ENCODE results near the gene LRIT2. TPM values are rescaled to one million over a fixed set of nuclear protein-coding genes. Genes with fewer than 3 reads are reported as not detected.

LRIT2 gene
- total RNA-seq, 2 experiments from 2014 or later = not detected

- Mint-ChIP-seq H3K4me1 (peaks cover 4% of the 10 kb centered on the region), H3K4me3 (no peak overlapping the region), H3K36me3 (no peaks in the 10 kb centered on the region), H3K27ac (no peak overlapping the region), H3K9me3 (ENCODE audit: low read depth) (no peaks in the 10 kb centered on the region), H3K27me3 (peaks cover 16% of the 10 kb centered on the region)
- DNase-seq (peak; percentile 25), ATAC-seq (no peak)
- CTCF ChIA-PET = interaction anchor here (1.0 to 1.9 kb wide), 8 partner anchors 11 to 285 kb away, joined by 3 to 9 read pairs (median 4); no protein-coding TSS in a partner anchor
Measured at GRCh38 chr10:84257343-84258020, 32.1 kb upstream of the LRIT2 start.

- ATAC-seq = peak; percentile 45
- no peak overlapping the region for H3K4me3 Mint-ChIP-seq
- no peak overlapping the region for H3K27ac Mint-ChIP-seq
- H3K4me1 Mint-ChIP-seq = peaks cover 4% of the 10 kb centered on the region
- no peaks in the 10 kb centered on the region for H3K9me3 Mint-ChIP-seq (ENCODE audit: low read depth)
- H3K36me3 Mint-ChIP-seq = no peaks in the 10 kb centered on the region
- CTCF ChIA-PET = interaction anchor here (0.6 to 1.9 kb wide), 10 partner anchors 10 to 286 kb away, joined by 3 to 9 read pairs (median 3); no protein-coding TSS in a partner anchor
- peaks cover 18% of the 10 kb centered on the region for H3K27me3 Mint-ChIP-seq
- peak; percentile 58 for DNase-seq
Measured at GRCh38 chr10:84256510-84257342, 31.4 kb upstream of the LRIT2 start.

GRCh38 chr10:84254552-84255478 lies 29.5 kb upstream of the LRIT2 start:
- CTCF ChIA-PET = interaction anchor here (0.9 to 1.3 kb wide), 3 partner anchors 9 to 283 kb away, joined by 3 to 5 read pairs (median 4); no protein-coding TSS in a partner anchor
- no peak for DNase-seq
- Mint-ChIP-seq H3K4me3 (no peak overlapping the region), H3K9me3 (ENCODE audit: low read depth) (no peaks in the 10 kb centered on the region), H3K27me3 (peaks cover 12% of the 10 kb centered on the region), H3K4me1 (peaks cover 4% of the 10 kb centered on the region), H3K27ac (no peak overlapping the region), H3K36me3 (no peaks in the 10 kb centered on the region)
- no peak for ATAC-seq

- Mint-ChIP-seq H3K9me3 (ENCODE audit: low read depth) (no peaks in the 10 kb centered on the region), H3K27ac (no peak overlapping the region), H3K36me3 (no peaks in the 10 kb centered on the region), H3K4me1 (no peaks in the 10 kb centered on the region), H3K4me3 (no peak overlapping the region), H3K27me3 (peaks cover 6% of the 10 kb centered on the region)
- no peak for ATAC-seq
- no peak for DNase-seq
- CTCF ChIA-PET = interaction anchor here (1.1 kb wide), 1 partner anchor 288 kb away, joined by 3 read pairs; no protein-coding TSS in a partner anchor
Measured at GRCh38 chr10:84248794-84249193, 23.4 kb upstream of the LRIT2 start.

- CTCF ChIA-PET = interaction anchor here (0.6 to 1.2 kb wide), 2 partner anchors 9 to 288 kb away, joined by 3 read pairs; no protein-coding TSS in a partner anchor
- no peaks in the 10 kb centered on the region for H3K9me3 Mint-ChIP-seq (ENCODE audit: low read depth)
- H3K27me3 Mint-ChIP-seq = peaks cover 6% of the 10 kb centered on the region
- no peaks in the 10 kb centered on the region for H3K36me3 Mint-ChIP-seq
- H3K27ac Mint-ChIP-seq = no peak overlapping the region
- no peak for ATAC-seq
- H3K4me1 Mint-ChIP-seq = no peaks in the 10 kb centered on the region
- no peak overlapping the region for H3K4me3 Mint-ChIP-seq
- DNase-seq = no peak
Measured at GRCh38 chr10:84247496-84247895, 22.2 kb upstream of the LRIT2 start.

GRCh38 chr10:84244651-84245270 lies 19.4 kb upstream of the LRIT2 start, which contains the start of gene RGR:
Gene RGR, plus strand, starts transcription at chr10:84245053. Its CDS starts 38 bp downstream, at chr10:84245091.
- CTCF ChIA-PET = interaction anchor here (1.1 kb wide), 1 partner anchor 10 kb away, joined by 3 read pairs; no protein-coding TSS in a partner anchor

GRCh38 chr10:84243759-84244158 lies 18.4 kb upstream of the LRIT2 start:
- Mint-ChIP-seq H3K9me3 (ENCODE audit: low read depth) (no peaks in the 10 kb centered on the region), H3K36me3 (no peaks in the 10 kb centered on the region), H3K4me1 (no peaks in the 10 kb centered on the region), H3K4me3 (no peak overlapping the region), H3K27ac (no peak overlapping the region), H3K27me3 (peaks cover 7% of the 10 kb centered on the region)
- DNase-seq (no peak), ATAC-seq (no peak)
- CTCF ChIA-PET = no interaction called here

More at GRCh38 chr10:84244651-84245270, 19.4 kb upstream of the LRIT2 start, which contains the start of gene RGR:
- Mint-ChIP-seq H3K4me1 (no peaks in the 10 kb centered on the region), H3K27me3 (peaks cover 3% of the 10 kb centered on the region), H3K36me3 (no peaks in the 10 kb centered on the region), H3K27ac (no peak within 1 kb of the TSS), H3K9me3 (ENCODE audit: low read depth) (no peaks in the 10 kb centered on the region), H3K4me3 (no peak within 1 kb of the TSS)
- no peak for ATAC-seq
- no peak for DNase-seq

- Mint-ChIP-seq H3K4me3 (no peak within 1 kb of the TSS), H3K27me3 (peaks cover 19% of the 10 kb centered on the region), H3K36me3 (no peaks in the 10 kb centered on the region), H3K9me3 (ENCODE audit: low read depth) (no peaks in the 10 kb centered on the region), H3K4me1 (no peaks in the 10 kb centered on the region), H3K27ac (no peak within 1 kb of the TSS)
- CTCF ChIA-PET = no interaction called here
- ATAC-seq = no peak
- DNase-seq = no peak
Measured at GRCh38 chr10:84241185-84241790, 15.9 kb upstream of the LRIT2 start, which contains the start of gene LRIT1. Gene LRIT1, minus strand, starts transcription at chr10:84241546. Its CDS starts 107 bp downstream, at chr10:84241439.

- CTCF ChIA-PET = interaction anchor here (1.1 to 1.5 kb wide), 2 partner anchors 23 to 298 kb away, joined by 3 read pairs; no protein-coding TSS in a partner anchor
- Mint-ChIP-seq H3K27me3 (peaks cover 16% of the 10 kb centered on the region), H3K9me3 (ENCODE audit: low read depth) (no peaks in the 10 kb centered on the region), H3K4me3 (no peak overlapping the region), H3K36me3 (no peaks in the 10 kb centered on the region), H3K27ac (no peak overlapping the region), H3K4me1 (no peaks in the 10 kb centered on the region)
- ATAC-seq (no peak), DNase-seq (no peak)
Measured at GRCh38 chr10:84238909-84239308, 13.6 kb upstream of the LRIT2 start.

GRCh38 chr10:84237199-84238051 lies 12.1 kb upstream of the LRIT2 start:
- Mint-ChIP-seq H3K9me3 (ENCODE audit: low read depth) (no peaks in the 10 kb centered on the region), H3K27ac (no peak overlapping the region), H3K4me3 (no peak overlapping the region), H3K27me3 (peaks cover 16% of the 10 kb centered on the region), H3K4me1 (no peaks in the 10 kb centered on the region), H3K36me3 (no peaks in the 10 kb centered on the region)
- no peak for ATAC-seq
- no peak for DNase-seq
- CTCF ChIA-PET = interaction anchor here (1.0 to 1.6 kb wide), 4 partner anchors 9 to 305 kb away, joined by 3 to 5 read pairs (median 4); no protein-coding TSS in a partner anchor

- Mint-ChIP-seq H3K27ac (no peak overlapping the region), H3K4me1 (no peaks in the 10 kb centered on the region), H3K27me3 (peaks cover 16% of the 10 kb centered on the region), H3K36me3 (no peaks in the 10 kb centered on the region), H3K4me3 (no peak overlapping the region), H3K9me3 (ENCODE audit: low read depth) (no peaks in the 10 kb centered on the region)
- ATAC-seq = no peak
- no peak for DNase-seq
- CTCF ChIA-PET = interaction anchor here (1.0 to 1.6 kb wide), 4 partner anchors 9 to 306 kb away, joined by 3 to 5 read pairs (median 4); no protein-coding TSS in a partner anchor
Measured at GRCh38 chr10:84236807-84237198, 11.5 kb upstream of the LRIT2 start.
